ENCODE data around the gene GTPBP4. TPM values are rescaled to one million over a fixed set of nuclear protein-coding genes. Genes with fewer than 3 reads are reported as not detected.

GTPBP4 gene
- polyA plus RNA-seq, 1 donor (not counting 4 experiments of a cell fraction or from before 2014, with no cell fraction given): 70.4 TPM

- no peaks in the 10 kb centered on the region for H4K20me1 ChIP-seq (ENCODE audit: control insufficient read depth, extremely low read depth, insufficient read depth, low read length)
- no peaks in the 10 kb centered on the region for H3K36me3 ChIP-seq (ENCODE audit: control insufficient read depth in 2 of 2, extremely low read depth in 1 of 2, insufficient read depth in 2 of 2, low read length in 2 of 2)
- no peak overlapping the region for H2AFZ ChIP-seq (ENCODE audit: control insufficient read depth, low read length)
- no peaks in the 10 kb centered on the region for H3K79me2 ChIP-seq (ENCODE audit: control insufficient read depth, insufficient read depth, low read length)
- peaks cover 9% of the 10 kb centered on the region for H3K27me3 ChIP-seq (ENCODE audit: control insufficient read depth, extremely low read depth, insufficient read depth, low read length)
- no peak overlapping the region for H3K4me3 ChIP-seq (ENCODE audit: control insufficient read depth in 2 of 3, extremely low read depth in 1 of 3, insufficient read depth in 2 of 3, low read depth in 1 of 3, low read length in 3 of 3)
- dilution Hi-C loops (cut with MboI; ENCODE audit: extremely low pct_ligation_motif_present, low sequenced_read_pairs): no loop called here
- H3K4me2 ChIP-seq (ENCODE audit: control insufficient read depth, extremely low read depth, insufficient read depth, low read depth, low read length): no peak overlapping the region
- no peaks in the 10 kb centered on the region for H3K9me1 ChIP-seq (ENCODE audit: control insufficient read depth, extremely low read depth, insufficient read depth, low read length)
- H3K9me3 ChIP-seq (ENCODE audit: control insufficient read depth, low read depth, low read length): no peaks in the 10 kb centered on the region
- TF ChIP-seq EZH2 (IDR thresholded peaks at IDR 0.05; ENCODE audit: low read length) (no peak), CTCF (optimal IDR thresholded peaks at IDR 0.05 in 1 of 3, IDR thresholded peaks at IDR 0.05 in 1 of 3, conservative IDR thresholded peaks at IDR 0.05 in 1 of 3; ENCODE audit: extremely low read depth in 1 of 3, insufficient read depth in 2 of 3, low read length in 3 of 3) (no peak)
- no peak for FAIRE-seq
- H3K4me1 ChIP-seq (ENCODE audit: control insufficient read depth, extremely low read depth, insufficient read depth, low read length): no peaks in the 10 kb centered on the region
- no peak overlapping the region for H3K27ac ChIP-seq (ENCODE audit: control insufficient read depth, insufficient read depth, low read length)
- H3K9ac ChIP-seq (ENCODE audit: control insufficient read depth, extremely low read depth, insufficient read depth, low read length): no peak overlapping the region
- DNase-seq (ENCODE audit: low read depth, low spot score): no peak
These were observed 18.6 kb upstream of the GTPBP4 start for GRCh38 chr10:969473-970150.

GRCh38 chr10:970311-971149 is 17.7 kb upstream of the GTPBP4 start:
- Histone ChIP-seq H3K9ac (ENCODE audit: control insufficient read depth, extremely low read depth, insufficient read depth, low read length) (no peak overlapping the region), H4K20me1 (ENCODE audit: control insufficient read depth, extremely low read depth, insufficient read depth, low read length) (no peaks in the 10 kb centered on the region), H3K79me2 (ENCODE audit: control insufficient read depth, insufficient read depth, low read length) (no peaks in the 10 kb centered on the region), H3K27ac (ENCODE audit: control insufficient read depth, insufficient read depth, low read length) (no peak overlapping the region), H3K4me2 (ENCODE audit: control insufficient read depth, extremely low read depth, insufficient read depth, low read depth, low read length) (no peak overlapping the region), H3K4me1 (ENCODE audit: control insufficient read depth, extremely low read depth, insufficient read depth, low read length) (no peaks in the 10 kb centered on the region), H3K9me3 (ENCODE audit: control insufficient read depth, low read depth, low read length) (no peaks in the 10 kb centered on the region), H3K4me3 (ENCODE audit: control insufficient read depth in 2 of 3, extremely low read depth in 1 of 3, insufficient read depth in 2 of 3, low read depth in 1 of 3, low read length in 3 of 3) (no peak overlapping the region), H3K36me3 (ENCODE audit: control insufficient read depth in 2 of 2, extremely low read depth in 1 of 2, insufficient read depth in 2 of 2, low read length in 2 of 2) (no peaks in the 10 kb centered on the region), H2AFZ (ENCODE audit: control insufficient read depth, low read length) (no peak overlapping the region), H3K27me3 (ENCODE audit: control insufficient read depth, extremely low read depth, insufficient read depth, low read length) (peaks cover 9% of the 10 kb centered on the region), H3K9me1 (ENCODE audit: control insufficient read depth, extremely low read depth, insufficient read depth, low read length) (no peaks in the 10 kb centered on the region)
- dilution Hi-C loops (cut with MboI; ENCODE audit: extremely low pct_ligation_motif_present, low sequenced_read_pairs): no loop called here
- TF ChIP-seq EZH2 (IDR thresholded peaks at IDR 0.05; ENCODE audit: low read length): no peak
- FAIRE-seq: no peak
- no peak for DNase-seq (ENCODE audit: low read depth, low spot score)
